T-helper 2 cell (primary cell): ENCODE results near the gene KCNH3.

Experiments used
- DNase-seq, 5 experiments: peaks; one replicate each; pipeline versions ENCODE4 v3.0.0 to v3.0.0-alpha.2; 2012 to 2022

Gene KCNH3

GRCh38 chr12:49546481-49546880 is 7.7 kb downstream of the KCNH3 start:
- no peak for DNase-seq

- DNase-seq, result no peak
These were observed 8.4 kb downstream of the KCNH3 start for GRCh38 chr12:49547090-49547690.

- DNase-seq, result no peak
These were observed 9.6 kb downstream of the KCNH3 start for GRCh38 chr12:49548481-49548821.

- no peak for DNase-seq
These were observed 10.2 kb downstream of the KCNH3 start for GRCh38 chr12:49548822-49549648.

GRCh38 chr12:49549735-49550692 is 11.2 kb downstream of the KCNH3 start:
- no peak for DNase-seq

GRCh38 chr12:49550693-49551252 is 11.9 kb downstream of the KCNH3 start:
- no peak for DNase-seq

GRCh38 chr12:49552014-49552413 is 13.2 kb downstream of the KCNH3 start:
- DNase-seq, result no peak

GRCh38 chr12:49552425-49552824 is 13.6 kb downstream of the KCNH3 start:
- no peak for DNase-seq

- DNase-seq, result no peak
These were observed 14.1 kb downstream of the KCNH3 start for GRCh38 chr12:49552899-49553298.

GRCh38 chr12:49553512-49554088 is 14.8 kb downstream of the KCNH3 start:
- DNase-seq, result peak in 1 of 5 experiments; percentile 65

GRCh38 chr12:49554266-49554665 is 15.4 kb downstream of the KCNH3 start:
- no peak for DNase-seq

GRCh38 chr12:49555631-49556390 is 17.0 kb downstream of the KCNH3 start:
- DNase-seq, result no peak

- no peak for DNase-seq
These were observed 17.8 kb downstream of the KCNH3 start for GRCh38 chr12:49556391-49557186.

GRCh38 chr12:49557187-49557916 is 18.5 kb downstream of the KCNH3 start:
- DNase-seq, result no peak

- DNase-seq, result no peak
These were observed 19.0 kb downstream of the KCNH3 start for GRCh38 chr12:49557917-49558215.

GRCh38 chr12:49558526-49558925 is 19.7 kb downstream of the KCNH3 start:
- DNase-seq, result no peak

- DNase-seq, result no peak
These were observed 20.3 kb downstream of the KCNH3 start for GRCh38 chr12:49559011-49559675.

- no peak for DNase-seq
These were observed 21.9 kb downstream of the KCNH3 start for GRCh38 chr12:49560695-49561094.

GRCh38 chr12:49562233-49562632 is 23.4 kb downstream of the KCNH3 start:
- no peak for DNase-seq

- DNase-seq, result no peak
These were observed 24.0 kb downstream of the KCNH3 start for GRCh38 chr12:49562831-49563230.
